Measurements from ENCODE around the gene MAB21L1.

The MAB21L1 gene

DNA sequence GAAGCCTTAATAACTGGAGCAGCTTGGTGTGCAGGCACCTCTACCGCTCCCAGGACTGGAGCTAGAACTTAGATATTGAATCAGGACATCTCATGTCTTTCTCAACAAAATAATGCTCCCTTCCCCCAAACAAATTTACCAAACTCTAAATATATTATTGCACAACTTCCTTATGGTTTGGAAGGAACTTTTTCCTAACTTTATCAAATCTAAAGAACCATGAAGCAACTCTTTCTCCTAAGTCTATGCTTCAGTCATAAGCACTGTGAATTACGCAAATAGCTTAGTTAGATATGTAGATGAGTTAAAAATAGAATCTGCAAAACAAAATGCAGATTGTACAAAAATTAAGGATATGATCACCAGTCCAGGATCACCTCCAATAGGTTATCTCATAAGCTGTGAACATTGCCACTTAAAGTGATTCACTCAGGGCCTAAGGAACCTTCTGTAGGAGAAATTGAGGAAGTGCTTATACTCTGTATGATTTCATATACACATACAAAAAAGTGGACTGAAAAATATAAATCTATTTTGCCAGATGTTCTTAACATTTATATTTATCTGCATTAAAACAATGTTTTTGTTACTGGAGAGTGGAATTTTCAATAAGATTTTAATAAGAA, 20.4 kb upstream of the MAB21L1 start:
- Histone ChIP-seq H3K4me3 (IDR thresholded peaks at IDR 0.05; ENCODE audit: insufficient read depth, low read depth, low read length) (no peak overlapping the region), H2AFZ (ENCODE audit: low read depth) (no peak overlapping the region), H3K79me2 (ENCODE audit: insufficient read depth, low read depth) (no peaks in the 10 kb centered on the region), H4K20me1 (ENCODE audit: insufficient read depth) (no peaks in the 10 kb centered on the region), H3K27ac (no peak overlapping the region), H3K4me1 (ENCODE audit: low read depth, poor library complexity, severe bottlenecking) (no peaks in the 10 kb centered on the region), H3K27me3 (ENCODE audit: insufficient read depth, low read depth) (no peaks in the 10 kb centered on the region), H3K9ac (no peak overlapping the region), H3K4me2 (no peak overlapping the region), H3K36me3 (ENCODE audit: insufficient read depth) (no peaks in the 10 kb centered on the region)
- TF ChIP-seq, protein P1, sequence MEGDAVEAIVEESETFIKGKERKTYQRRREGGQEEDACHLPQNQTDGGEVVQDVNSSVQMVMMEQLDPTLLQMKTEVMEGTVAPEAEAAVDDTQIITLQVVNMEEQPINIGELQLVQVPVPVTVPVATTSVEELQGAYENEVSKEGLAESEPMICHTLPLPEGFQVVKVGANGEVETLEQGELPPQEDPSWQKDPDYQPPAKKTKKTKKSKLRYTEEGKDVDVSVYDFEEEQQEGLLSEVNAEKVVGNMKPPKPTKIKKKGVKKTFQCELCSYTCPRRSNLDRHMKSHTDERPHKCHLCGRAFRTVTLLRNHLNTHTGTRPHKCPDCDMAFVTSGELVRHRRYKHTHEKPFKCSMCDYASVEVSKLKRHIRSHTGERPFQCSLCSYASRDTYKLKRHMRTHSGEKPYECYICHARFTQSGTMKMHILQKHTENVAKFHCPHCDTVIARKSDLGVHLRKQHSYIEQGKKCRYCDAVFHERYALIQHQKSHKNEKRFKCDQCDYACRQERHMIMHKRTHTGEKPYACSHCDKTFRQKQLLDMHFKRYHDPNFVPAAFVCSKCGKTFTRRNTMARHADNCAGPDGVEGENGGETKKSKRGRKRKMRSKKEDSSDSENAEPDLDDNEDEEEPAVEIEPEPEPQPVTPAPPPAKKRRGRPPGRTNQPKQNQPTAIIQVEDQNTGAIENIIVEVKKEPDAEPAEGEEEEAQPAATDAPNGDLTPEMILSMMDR (conservative IDR thresholded peaks at IDR 0.05; ENCODE audit: low read depth, low read length), result no peak

DNA sequence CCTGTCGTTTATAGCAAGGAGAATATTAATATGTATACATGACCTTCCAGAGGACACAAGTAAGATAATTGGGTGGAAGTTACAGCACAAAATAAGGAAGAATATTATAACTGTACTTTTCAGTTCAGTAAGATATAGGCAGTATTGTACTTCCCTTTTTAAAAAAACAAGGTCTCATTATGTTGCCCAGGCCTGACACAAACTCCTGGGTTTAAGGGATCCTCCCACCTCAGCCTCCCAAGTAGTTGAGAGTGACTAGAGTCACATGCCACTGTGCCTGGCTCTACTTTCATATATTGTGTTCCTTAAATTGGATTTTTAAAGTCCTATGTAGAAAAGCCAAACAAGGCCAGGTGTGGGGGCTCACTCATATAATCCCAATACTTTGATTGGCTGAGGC, 19.5 kb upstream of the MAB21L1 start:
- Histone ChIP-seq H3K4me2 (no peak overlapping the region), H3K9ac (no peak overlapping the region), H3K36me3 (ENCODE audit: insufficient read depth) (no peaks in the 10 kb centered on the region), H2AFZ (ENCODE audit: low read depth) (no peak overlapping the region), H3K79me2 (ENCODE audit: insufficient read depth, low read depth) (no peaks in the 10 kb centered on the region), H3K4me1 (ENCODE audit: low read depth, poor library complexity, severe bottlenecking) (no peaks in the 10 kb centered on the region), H4K20me1 (ENCODE audit: insufficient read depth) (no peaks in the 10 kb centered on the region), H3K4me3 (IDR thresholded peaks at IDR 0.05; ENCODE audit: insufficient read depth, low read depth, low read length) (no peak overlapping the region), H3K27me3 (ENCODE audit: insufficient read depth, low read depth) (no peaks in the 10 kb centered on the region), H3K27ac (no peak overlapping the region)
- TF ChIP-seq, protein P1 (conservative IDR thresholded peaks at IDR 0.05; ENCODE audit: low read depth, low read length), result no peak

DNA sequence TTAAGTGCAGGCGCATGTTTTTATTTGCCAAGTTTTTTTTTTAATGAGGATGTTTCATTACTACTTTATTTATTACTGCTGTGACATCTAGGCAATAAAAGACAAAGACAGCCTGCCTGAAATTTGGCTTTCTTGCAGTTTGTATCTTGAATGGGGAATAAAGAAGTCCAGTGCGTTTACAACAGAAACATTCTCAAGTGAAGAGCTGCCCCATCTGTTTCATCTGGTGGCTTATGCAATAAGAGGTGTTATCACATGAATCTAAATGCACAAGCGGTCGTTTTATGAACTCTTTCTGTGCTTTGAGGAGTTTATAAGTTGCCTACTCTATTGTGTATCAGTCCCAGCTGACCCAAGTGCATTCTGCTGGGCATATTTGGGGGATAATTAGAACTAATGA, 12.6 kb upstream of the MAB21L1 start:
- Histone ChIP-seq H3K27ac (no peak overlapping the region), H3K79me2 (ENCODE audit: insufficient read depth, low read depth) (no peaks in the 10 kb centered on the region), H3K4me2 (no peak overlapping the region), H3K4me1 (ENCODE audit: low read depth, poor library complexity, severe bottlenecking) (no peaks in the 10 kb centered on the region), H3K9ac (no peak overlapping the region), H4K20me1 (ENCODE audit: insufficient read depth) (no peaks in the 10 kb centered on the region), H3K36me3 (ENCODE audit: insufficient read depth) (no peaks in the 10 kb centered on the region), H2AFZ (ENCODE audit: low read depth) (no peak overlapping the region), H3K27me3 (ENCODE audit: insufficient read depth, low read depth) (no peaks in the 10 kb centered on the region), H3K4me3 (IDR thresholded peaks at IDR 0.05; ENCODE audit: insufficient read depth, low read depth, low read length) (no peak overlapping the region)
- TF ChIP-seq, protein P1 (conservative IDR thresholded peaks at IDR 0.05; ENCODE audit: low read depth, low read length), result no peak

DNA sequence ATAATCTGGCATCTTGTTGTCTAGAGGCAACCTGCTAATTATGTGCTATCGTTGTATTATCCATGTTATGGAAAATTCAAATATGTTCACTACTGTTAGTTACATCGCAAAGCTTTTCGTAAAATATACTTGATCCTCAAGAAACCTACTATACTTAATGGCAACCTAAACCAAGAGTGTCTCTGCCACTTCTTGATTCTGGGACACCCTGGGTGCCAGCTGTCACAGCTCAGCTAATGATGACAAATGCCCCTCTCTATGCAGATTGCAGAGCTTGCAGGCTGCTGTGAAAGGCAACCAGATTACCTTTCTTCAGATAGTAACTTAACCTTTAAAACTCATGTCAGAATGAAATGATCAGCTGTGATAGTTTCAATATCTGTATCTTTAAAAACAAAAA, 8.9 kb upstream of the MAB21L1 start:
- H2AFZ ChIP-seq (ENCODE audit: low read depth), result no peak overlapping the region
- TF ChIP-seq, protein P1 (conservative IDR thresholded peaks at IDR 0.05; ENCODE audit: low read depth, low read length), result no peak
- no peak overlapping the region for H3K9ac ChIP-seq
- H3K4me2 ChIP-seq, result no peak overlapping the region
- no peaks in the 10 kb centered on the region for H3K4me1 ChIP-seq (ENCODE audit: low read depth, poor library complexity, severe bottlenecking)
- no peaks in the 10 kb centered on the region for H3K36me3 ChIP-seq (ENCODE audit: insufficient read depth)
- H3K79me2 ChIP-seq (ENCODE audit: insufficient read depth, low read depth), result no peaks in the 10 kb centered on the region
- no peak overlapping the region for H3K27ac ChIP-seq
- H3K27me3 ChIP-seq (ENCODE audit: insufficient read depth, low read depth), result no peaks in the 10 kb centered on the region
- H4K20me1 ChIP-seq (ENCODE audit: insufficient read depth), result no peaks in the 10 kb centered on the region
- no peak overlapping the region for H3K4me3 ChIP-seq (IDR thresholded peaks at IDR 0.05; ENCODE audit: insufficient read depth, low read depth, low read length)

All from KMS-11 (cell line).